H1 (cell line): Measurements from ENCODE around the gene SEL1L3. TPM values are rescaled to one million over a fixed set of nuclear protein-coding genes. Genes with fewer than 3 reads are reported as not detected.

Source experiments
- CTCF ChIA-PET: fragments of 300-600 bp; sonication (Branson Sonifier 250); formaldehyde crosslinking; loops from one replicate; lab custom pipeline; 2021; ENCODE audit not compliant: partially characterized antibody; lab: Charles Lee
- POLR2A ChIA-PET: fragments of 300-600 bp; sonication (Branson Sonifier 250); formaldehyde crosslinking; loops from one replicate; lab custom pipeline; 2021; ENCODE audit warnings: inconsistent platforms; ENCODE audit not compliant: partially characterized antibody; lab: Charles Lee
- DNase-seq, 2 experiments: peaks; one replicate each; pipeline versions ENCODE4 v3.0.0 to v3.0.0-alpha.2; 2010 to 2022; ENCODE audit warnings: low spot score in 2 of 2, low read depth in 1 of 2, mixed read lengths in 1 of 2
- FAIRE-seq: peaks from 2 replicates; lab custom pipeline; 2011; peaks lifted over from hg19 to GRCh38; lab: Jason Lieb, UNC
- H2AFZ ChIP-seq: 2 replicates; pipeline ENCODE4 v1.8.1; 2012; ENCODE audit warnings: low read length, inconsistent platforms
- H2AK5ac ChIP-seq: 2 replicates; pipeline ENCODE4 v1.6.1; 2013; ENCODE audit warnings: low read depth, low read length
- H2BK120ac ChIP-seq: replicated peaks from 2 replicates; pipeline ENCODE3; 2013; ENCODE audit warnings: low read depth, low read length, inconsistent platforms
- H2BK12ac ChIP-seq: 2 replicates; pipeline ENCODE4 v1.6.1; 2013; ENCODE audit warnings: low read depth, low read length
- H2BK15ac ChIP-seq: 2 replicates; pipeline ENCODE4 v1.6.1; 2013; ENCODE audit warnings: low read length
- H2BK20ac ChIP-seq: 2 replicates; pipeline ENCODE4 v1.6.1; 2013; ENCODE audit warnings: low read length
- H2BK5ac ChIP-seq: 2 replicates; pipeline ENCODE4 v1.6.1; 2013; ENCODE audit warnings: low read depth, low read length
- H3K14ac ChIP-seq: 2 replicates; pipeline ENCODE4 v1.6.1; 2013; ENCODE audit warnings: inconsistent platforms; ENCODE audit not compliant: insufficient read length
- H3K18ac ChIP-seq: 2 replicates; pipeline ENCODE4 v1.6.1; 2013; ENCODE audit warnings: low read length; ENCODE audit errors: extremely low read depth
- H3K23ac ChIP-seq: 2 replicates; pipeline ENCODE4 v1.6.1; 2013; ENCODE audit warnings: inconsistent platforms; ENCODE audit not compliant: insufficient read length
- H3K23me2 ChIP-seq: 2 replicates; pipeline ENCODE4 v1.6.1; 2013; ENCODE audit warnings: low read depth, low read length
- H3K27ac ChIP-seq: 2 replicates; pipeline ENCODE4 v1.6.1; 2011; ENCODE audit warnings: low read depth, low read length, inconsistent platforms
- H3K27me3 ChIP-seq, 4 experiments: replicated peaks in 1 of 4; 1 replicate in 1 of 4; 2 replicates in 3 of 4; pipeline versions ENCODE4 v1.6.1 to v1.8.1; 2011 to 2013; ENCODE audit warnings: low read length in 3 of 4, mild to moderate bottlenecking in 3 of 4, inconsistent platforms in 2 of 4, mixed read lengths in 2 of 4, moderate library complexity in 1 of 4; ENCODE audit not compliant: control insufficient read depth in 3 of 4, insufficient read depth in 3 of 4; ENCODE audit errors: extremely low read depth in 1 of 4
- H3K36me3 ChIP-seq, 4 experiments: 2 replicates each; pipeline versions ENCODE4 v1.6.1 to v1.8.1; 2011 to 2013; ENCODE audit warnings: mild to moderate bottlenecking in 4 of 4, low read length in 3 of 4, moderate library complexity in 2 of 4, control low read depth in 1 of 4, inconsistent platforms in 1 of 4; ENCODE audit not compliant: insufficient read depth in 4 of 4, control insufficient read depth in 2 of 4
- H3K4ac ChIP-seq: replicated peaks from 2 replicates; pipeline ENCODE3; 2013; ENCODE audit warnings: low read length, low read depth, mixed read lengths, inconsistent platforms; ENCODE audit not compliant: insufficient read length
- H3K4me1 ChIP-seq, 4 experiments: replicated peaks in 1 of 4; 1 replicate in 1 of 4; 2 replicates in 3 of 4; pipeline versions ENCODE4 v1.6.1 to v1.8.1; 2011 to 2013; ENCODE audit warnings: low read length in 3 of 4, inconsistent platforms in 2 of 4, mixed read lengths in 1 of 4; ENCODE audit not compliant: insufficient read depth in 4 of 4, control insufficient read depth in 3 of 4
- H3K4me2 ChIP-seq, 2 experiments: 2 replicates each; pipeline versions ENCODE4 v1.6.1 to v1.8.1; 2011 to 2013; ENCODE audit warnings: low read depth in 2 of 2, low read length in 2 of 2, control low read depth in 1 of 2, inconsistent platforms in 1 of 2, mild to moderate bottlenecking in 1 of 2; ENCODE audit not compliant: insufficient read depth in 1 of 2
- H3K4me3 ChIP-seq, 4 experiments: fragments of 200-600, 300-600 bp in 1 of 4; sonication (generic), shearing (Covaris generic), sonication (Bioruptor Twin) in 1 of 4; 2 replicates each; pipeline versions ENCODE4 v1.5.1 to v1.8.1; 2011 to 2016; ENCODE audit warnings: low read length in 4 of 4, low read depth in 3 of 4, control low read depth in 2 of 4, inconsistent platforms in 2 of 4, mild to moderate bottlenecking in 2 of 4, mixed read lengths in 1 of 4, moderate library complexity in 1 of 4; ENCODE audit not compliant: insufficient read depth in 2 of 4; ENCODE audit errors: extremely low read depth in 1 of 4
- H3K56ac ChIP-seq: replicated peaks from 2 replicates; pipeline ENCODE3; 2013; ENCODE audit warnings: low read depth, mild to moderate bottlenecking, mixed read lengths, low read length, inconsistent platforms; ENCODE audit not compliant: insufficient read length
- H3K79me1 ChIP-seq: 2 replicates; pipeline ENCODE4 v1.6.1; 2013; ENCODE audit warnings: low read depth, low read length, control low read depth
- H3K79me2 ChIP-seq, 2 experiments: 2 replicates each; pipeline versions ENCODE4 v1.6.1 to v1.8.1; 2012 to 2013; ENCODE audit warnings: low read length in 2 of 2, mild to moderate bottlenecking in 2 of 2, inconsistent platforms in 1 of 2; ENCODE audit not compliant: insufficient read depth in 2 of 2, control insufficient read depth in 1 of 2
- H3K9ac ChIP-seq, 4 experiments: replicated peaks in 1 of 4; 1 replicate in 1 of 4; 2 replicates in 3 of 4; pipeline versions ENCODE4 v1.6.1 to v1.8.1; 2011 to 2013; ENCODE audit warnings: low read depth in 3 of 4, low read length in 3 of 4, control low read depth in 2 of 4, mild to moderate bottlenecking in 2 of 4, moderate library complexity in 2 of 4, inconsistent platforms in 1 of 4; ENCODE audit errors: extremely low read depth in 1 of 4
- H3K9me3 ChIP-seq, 2 experiments: 2 replicates each; pipeline versions ENCODE4 v1.6.1 to v1.8.1; 2012 to 2013; ENCODE audit warnings: mild to moderate bottlenecking in 2 of 2, moderate library complexity in 2 of 2, control low read depth in 1 of 2, inconsistent platforms in 1 of 2, low read depth in 1 of 2, low read length in 1 of 2, mixed read lengths in 1 of 2; ENCODE audit not compliant: insufficient read depth in 2 of 2
- H4K20me1 ChIP-seq, 2 experiments: replicated peaks in 1 of 2; 2 replicates each; pipeline versions ENCODE3 to v1.8.1; 2011 to 2013; ENCODE audit warnings: inconsistent platforms in 2 of 2, low read length in 2 of 2, mild to moderate bottlenecking in 1 of 2; ENCODE audit not compliant: insufficient read depth in 2 of 2, control insufficient read depth in 1 of 2
- H4K5ac ChIP-seq: 2 replicates; pipeline ENCODE4 v1.6.1; 2013; ENCODE audit warnings: low read length, low read depth, mixed read lengths, inconsistent platforms; ENCODE audit not compliant: insufficient read length
- H4K8ac ChIP-seq: 2 replicates; pipeline ENCODE4 v1.8.0; 2013; ENCODE audit warnings: mild to moderate bottlenecking, moderate library complexity, low read length, inconsistent platforms; ENCODE audit not compliant: insufficient read depth; ENCODE audit errors: extremely low read depth
- H4K91ac ChIP-seq: replicated peaks from 2 replicates; pipeline ENCODE3; 2013; ENCODE audit warnings: low read length, mixed read lengths, inconsistent platforms; ENCODE audit not compliant: insufficient read length
- TBP ChIP-seq: IDR thresholded peaks from 2 replicates; pipeline ENCODE4 v1.6.1; 2011; ENCODE audit warnings: low read depth, low read length, improper control_type of control experiment
- TEAD4 ChIP-seq: IDR thresholded peaks from 2 replicates; pipeline ENCODE4 v1.6.1; 2012; ENCODE audit warnings: low read depth, low read length, inconsistent platforms, mixed read lengths
- WGBS, 2 experiments: shearing (Covaris generic) in 1 of 2; methylation state at CpG; one replicate each; pipeline versions ENCODE4 v1.1.6 to v1.1.7; 2013 to 2015; ENCODE audit warnings: low lambda C conversion rate in 2 of 2, mixed read lengths in 2 of 2, inconsistent platforms in 1 of 2, low coverage in 1 of 2, missing lambda C conversion rate in 1 of 2; ENCODE audit not compliant: insufficient replicate concordance in 2 of 2, insufficient coverage in 1 of 2, insufficient read length in 1 of 2; ENCODE audit errors: extremely low coverage in 1 of 2, missing lambda C conversion rate in 1 of 2; 5-methylcytosine and 5-hydroxymethylcytosine counted together
- polyA plus RNA-seq, 7 experiments: library from polyadenylated mRNA; depleted of rRNA in 3 of 7; stranded (reverse) in 5 of 7; unstranded in 2 of 7; fragments of >200 nt in 5 of 7; fragments of 200-250 nt in 2 of 7; gene quantifications; 1 replicate in 5 of 7; 2 replicates in 1 of 7; 4 replicates in 1 of 7; pipeline versions ENCODE4 v1.2.1 to v1.2.3, GENCODE V29; 2011 to 2013; ENCODE audit warnings: missing spikeins in 2 of 7, mixed read lengths in 2 of 7
- total RNA-seq: library from RNA; stranded (reverse); fragmentation: NEBNext Ultra II Directional; extraction: Animal tissue kit (Norgen Biotek cat#: 25700); gene quantifications from 2 replicates; pipeline ENCODE4 v1.2.1, GENCODE V29; 2021
- TF ChIP-seq, protein P1 (sequence below), 3 experiments: IDR thresholded peaks; 1 replicate in 2 of 3; 2 replicates in 1 of 3; pipeline versions ENCODE4 v1.5.1 to v1.6.1; 2011; ENCODE audit warnings: low read length in 3 of 3, mild to moderate bottlenecking in 3 of 3, inconsistent platforms in 2 of 3, low read depth in 1 of 3, moderate library complexity in 1 of 3; ENCODE audit not compliant: insufficient read depth in 1 of 3; ENCODE audit errors: control extremely low read depth in 1 of 3

Gene SEL1L3
- total and polyA plus RNA-seq, 2 of the 8 experiments (the other 6 are each of a cell fraction or from before 2014, with no cell fraction given): 18.2 to 54.0 TPM

- Histone ChIP-seq H2AK5ac (no peak overlapping the region), H2BK12ac (no peak overlapping the region), H3K79me1 (peaks cover 5% of the 10 kb centered on the region), H3K27ac (no peak overlapping the region), H3K18ac (no peak overlapping the region), H3K4me2 (no peak overlapping the region), H4K5ac (no peak overlapping the region), H3K56ac (no peak overlapping the region), H3K4me3 (no peak overlapping the region), H4K91ac (no peak overlapping the region), H3K14ac (no peak overlapping the region), H3K27me3 (no peaks in the 10 kb centered on the region), H2AFZ (no peak overlapping the region), H4K8ac (no peak overlapping the region), H3K9ac (no peak overlapping the region), H3K9me3 (no peaks in the 10 kb centered on the region), H3K23ac (no peak overlapping the region), H3K23me2 (no peaks in the 10 kb centered on the region; the same call in 1 of the 2 replicates), H4K20me1 (peaks cover 0 to 6% of the 10 kb centered on the region in 2 experiments), H3K4me1 (peaks cover 0 to 17% (median 3%) of the 10 kb centered on the region in 4 experiments; a peak in 3 of 7 replicates), H2BK15ac (no peak overlapping the region), H2BK20ac (no peak overlapping the region), H3K4ac (no peak overlapping the region), H2BK5ac (no peak overlapping the region), H3K36me3 (no peaks in the 10 kb centered on the region), H3K79me2 (peaks cover 0 to 63% of the 10 kb centered on the region in 2 experiments; a peak in 3 of 4 replicates), H2BK120ac (no peak overlapping the region)
- 86% methylated on average over 8 of the region's 8 CpGs; no CpG with 5 or more reads in 1 of the 2 experiments for WGBS, 2 experiments
- TF ChIP-seq TEAD4: no peak
- TF ChIP-seq, protein P1, sequence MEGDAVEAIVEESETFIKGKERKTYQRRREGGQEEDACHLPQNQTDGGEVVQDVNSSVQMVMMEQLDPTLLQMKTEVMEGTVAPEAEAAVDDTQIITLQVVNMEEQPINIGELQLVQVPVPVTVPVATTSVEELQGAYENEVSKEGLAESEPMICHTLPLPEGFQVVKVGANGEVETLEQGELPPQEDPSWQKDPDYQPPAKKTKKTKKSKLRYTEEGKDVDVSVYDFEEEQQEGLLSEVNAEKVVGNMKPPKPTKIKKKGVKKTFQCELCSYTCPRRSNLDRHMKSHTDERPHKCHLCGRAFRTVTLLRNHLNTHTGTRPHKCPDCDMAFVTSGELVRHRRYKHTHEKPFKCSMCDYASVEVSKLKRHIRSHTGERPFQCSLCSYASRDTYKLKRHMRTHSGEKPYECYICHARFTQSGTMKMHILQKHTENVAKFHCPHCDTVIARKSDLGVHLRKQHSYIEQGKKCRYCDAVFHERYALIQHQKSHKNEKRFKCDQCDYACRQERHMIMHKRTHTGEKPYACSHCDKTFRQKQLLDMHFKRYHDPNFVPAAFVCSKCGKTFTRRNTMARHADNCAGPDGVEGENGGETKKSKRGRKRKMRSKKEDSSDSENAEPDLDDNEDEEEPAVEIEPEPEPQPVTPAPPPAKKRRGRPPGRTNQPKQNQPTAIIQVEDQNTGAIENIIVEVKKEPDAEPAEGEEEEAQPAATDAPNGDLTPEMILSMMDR (IDR thresholded peaks at IDR 0.05; ENCODE audit: control extremely low read depth in 1 of 3, insufficient read depth in 1 of 3, low read depth in 1 of 3, low read length in 3 of 3): no peak
- TF ChIP-seq TBP: no peak
- CTCF ChIA-PET: interaction anchor here (0.7 to 5.6 kb wide), 11 partner anchors 12 to 417 kb away, joined by 3 to 26 read pairs (median 3); no protein-coding TSS in a partner anchor
- FAIRE-seq (no peak), DNase-seq (no peak)
- POLR2A ChIA-PET: no interaction called here
These were observed 4.9 kb downstream of the SEL1L3 start for GRCh38 chr4:25857851-25858400.
